PC-3 (cell line): ENCODE data around the gene UBE2G1. TPM values are rescaled to one million over a fixed set of nuclear protein-coding genes. Genes with fewer than 3 reads are reported as not detected.
"Not testable (repeated sequence)": the region's sequence is repeated elsewhere in the genome, so short reads cannot be mapped to it uniquely, and the experiment has no call there.

Source experiments
- ATAC-seq: fragments of 200-7000 bp; cut with Tn5 transposase; 2 replicates; pipeline ENCODE4 v1.9.1; 2020; ENCODE audit warnings: mild to moderate bottlenecking, moderate library complexity
- BruUV-seq: library from RNA; stranded (reverse); fragments of 400-500 nt; replicated peaks from 2 replicates; lab custom pipeline; 2021; lab: Mats Ljungman, UMichigan
- CTCF ChIA-PET: fragments of 300-600 bp; sonication (Branson Sonifier 250); formaldehyde crosslinking; loops from one replicate; lab custom pipeline; 2022; ENCODE audit warnings: antibody characterized with exemption; lab: Charles Lee
- POLR2A ChIA-PET: fragments of 300-600 bp; sonication (Branson Sonifier 250); formaldehyde crosslinking; loops from one replicate; lab custom pipeline; 2022; ENCODE audit warnings: antibody characterized with exemption; ENCODE audit not compliant: unreplicated experiment; lab: Charles Lee
- DNase-seq: peaks from one replicate; pipeline ENCODE4 v3.0.0-alpha.2; 2015
- H2AFZ ChIP-seq: fragments of 300-600 bp; sonication (generic); 2 replicates; pipeline ENCODE4 v1.6.0; 2016; ENCODE audit warnings: antibody characterized with exemption, low read length
- H3F3A ChIP-seq: fragments of 300-600 bp; sonication (generic); one replicate; pipeline ENCODE4 v1.6.0; 2017; ENCODE audit warnings: antibody characterized with exemption, low read length, control low read depth, mild to moderate bottlenecking; ENCODE audit not compliant: unreplicated experiment
- H3K27ac ChIP-seq: fragments of 300-600 bp; sonication (generic); 2 replicates; pipeline ENCODE4 v1.5.1; 2016; ENCODE audit warnings: mild to moderate bottlenecking, low read length
- H3K27me3 ChIP-seq: fragments of 300-600 bp; sonication (generic); 2 replicates; pipeline ENCODE4 v1.6.1; 2016; ENCODE audit warnings: low read length, mixed read lengths
- H3K36me3 ChIP-seq: fragments of 300-600 bp; sonication (generic); 2 replicates; pipeline ENCODE4 v1.6.1; 2016; ENCODE audit warnings: low read depth, mixed run types, low read length, mixed read lengths
- H3K4me1 ChIP-seq: fragments of 300-600 bp; sonication (generic); 2 replicates; pipeline ENCODE4 v1.5.1; 2016; ENCODE audit warnings: low read length; ENCODE audit not compliant: insufficient read depth
- H3K4me2 ChIP-seq: fragments of 300-600 bp; sonication (generic); 2 replicates; pipeline ENCODE4 v1.6.0; 2016; ENCODE audit warnings: low read length
- H3K4me3 ChIP-seq: fragments of 300-600 bp; sonication (generic); 2 replicates; pipeline ENCODE4 v1.5.1; 2016; ENCODE audit warnings: mild to moderate bottlenecking, low read length, mixed read lengths
- H3K79me2 ChIP-seq: fragments of 300-600 bp; sonication (generic); 2 replicates; pipeline ENCODE4 v1.6.1; 2017; ENCODE audit warnings: low read length, mixed read lengths
- H3K9ac ChIP-seq: fragments of 300-600 bp; sonication (generic); 2 replicates; pipeline ENCODE4 v1.6.0; 2016; ENCODE audit warnings: mild to moderate bottlenecking, low read length
- H3K9me2 ChIP-seq: fragments of 300-600 bp; sonication (generic); replicated peaks from 2 replicates; pipeline ENCODE4 v1.6.1; 2016; ENCODE audit warnings: mixed run types, low read length, mixed read lengths
- H3K9me3 ChIP-seq: fragments of 300-600 bp; sonication (generic); 2 replicates; pipeline ENCODE4 v1.6.1; 2016; ENCODE audit warnings: low read length, mixed read lengths
- H4K20me1 ChIP-seq: fragments of 300-600 bp; sonication (generic); 2 replicates; pipeline ENCODE4 v1.6.1; 2016; ENCODE audit warnings: low read length, mixed read lengths
- EZH2 ChIP-seq: fragments of 300-600 bp; sonication (generic); IDR thresholded peaks from one replicate; pipeline ENCODE4 v1.6.1; 2017; ENCODE audit warnings: antibody characterized with exemption, mild to moderate bottlenecking, low read length; ENCODE audit not compliant: unreplicated experiment
- EZH2phosphoT487 ChIP-seq: fragments of 300-600 bp; sonication (generic); IDR thresholded peaks from 2 replicates; pipeline ENCODE4 v1.6.1; 2018; ENCODE audit warnings: mild to moderate bottlenecking, antibody characterized with exemption, low read length, borderline replicate concordance
- intact Hi-C: fragments of 100-400 bp; cut with micrococcal nuclease; formaldehyde crosslinking; loops from 2 replicates; pipeline ENCODE4 v1.9.0; 2023
- total RNA-seq: library from RNA; depleted of rRNA; stranded (reverse); fragments of >200 nt; gene quantifications from 2 replicates; pipeline ENCODE4 v1.2.3, GENCODE V29; 2014
- TF ChIP-seq, protein P1 (sequence below): fragments of 300-600 bp; sonication (generic); conservative IDR thresholded peaks from 2 replicates; pipeline ENCODE4 v1.5.1; 2017; ENCODE audit warnings: antibody characterized with exemption, low read depth, mild to moderate bottlenecking, low read length

The UBE2G1 gene
- total RNA-seq, 1 experiment from 2014 or later, result 35.8 TPM

- Histone ChIP-seq H4K20me1 (no peaks in the 10 kb centered on the region), H3K79me2 (no peaks in the 10 kb centered on the region), H3K4me2 (no peak overlapping the region), H3K4me3 (no peak overlapping the region), H3K4me1 (0 out of 2 replicates have a peak, but pooled peaks cover 3% of the 10 kb centered on the region), H3K27me3 (no peaks in the 10 kb centered on the region), H3K27ac (no peak overlapping the region), H3K9ac (no peak overlapping the region), H3K9me3 (no peaks in the 10 kb centered on the region), H3F3A (no peaks in the 10 kb centered on the region), H3K36me3 (no peaks in the 10 kb centered on the region), H2AFZ (no peak overlapping the region), H3K9me2 (no peaks in the 10 kb centered on the region)
- intact Hi-C loops, result no loop called here
- POLR2A ChIA-PET, result no interaction called here
- no TSS peak for BruUV-seq
- no peak for ATAC-seq
- CTCF ChIA-PET, result no interaction called here
- TF ChIP-seq EZH2phosphoT487, result no peak
- no peak for TF ChIP-seq EZH2
- TF ChIP-seq, protein P1, sequence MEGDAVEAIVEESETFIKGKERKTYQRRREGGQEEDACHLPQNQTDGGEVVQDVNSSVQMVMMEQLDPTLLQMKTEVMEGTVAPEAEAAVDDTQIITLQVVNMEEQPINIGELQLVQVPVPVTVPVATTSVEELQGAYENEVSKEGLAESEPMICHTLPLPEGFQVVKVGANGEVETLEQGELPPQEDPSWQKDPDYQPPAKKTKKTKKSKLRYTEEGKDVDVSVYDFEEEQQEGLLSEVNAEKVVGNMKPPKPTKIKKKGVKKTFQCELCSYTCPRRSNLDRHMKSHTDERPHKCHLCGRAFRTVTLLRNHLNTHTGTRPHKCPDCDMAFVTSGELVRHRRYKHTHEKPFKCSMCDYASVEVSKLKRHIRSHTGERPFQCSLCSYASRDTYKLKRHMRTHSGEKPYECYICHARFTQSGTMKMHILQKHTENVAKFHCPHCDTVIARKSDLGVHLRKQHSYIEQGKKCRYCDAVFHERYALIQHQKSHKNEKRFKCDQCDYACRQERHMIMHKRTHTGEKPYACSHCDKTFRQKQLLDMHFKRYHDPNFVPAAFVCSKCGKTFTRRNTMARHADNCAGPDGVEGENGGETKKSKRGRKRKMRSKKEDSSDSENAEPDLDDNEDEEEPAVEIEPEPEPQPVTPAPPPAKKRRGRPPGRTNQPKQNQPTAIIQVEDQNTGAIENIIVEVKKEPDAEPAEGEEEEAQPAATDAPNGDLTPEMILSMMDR, result no peak
- no peak for DNase-seq
These were observed 12.2 kb upstream of the UBE2G1 start for GRCh38 chr17:4378626-4379025.

GRCh38 chr17:4377247-4377646 is 10.8 kb upstream of the UBE2G1 start:
- intact Hi-C loops, H3K4me3 ChIP-seq, H4K20me1 ChIP-seq, H3K27me3 ChIP-seq, H3K9ac ChIP-seq, H3K27ac ChIP-seq, CTCF ChIA-PET, H3K9me3 ChIP-seq, H3K9me2 ChIP-seq, H3K36me3 ChIP-seq, H2AFZ ChIP-seq, BruUV-seq, H3F3A ChIP-seq, ATAC-seq, POLR2A ChIA-PET, DNase-seq, H3K79me2 ChIP-seq, H3K4me1 ChIP-seq, H3K4me2 ChIP-seq: not testable (repeated sequence)

DNA sequence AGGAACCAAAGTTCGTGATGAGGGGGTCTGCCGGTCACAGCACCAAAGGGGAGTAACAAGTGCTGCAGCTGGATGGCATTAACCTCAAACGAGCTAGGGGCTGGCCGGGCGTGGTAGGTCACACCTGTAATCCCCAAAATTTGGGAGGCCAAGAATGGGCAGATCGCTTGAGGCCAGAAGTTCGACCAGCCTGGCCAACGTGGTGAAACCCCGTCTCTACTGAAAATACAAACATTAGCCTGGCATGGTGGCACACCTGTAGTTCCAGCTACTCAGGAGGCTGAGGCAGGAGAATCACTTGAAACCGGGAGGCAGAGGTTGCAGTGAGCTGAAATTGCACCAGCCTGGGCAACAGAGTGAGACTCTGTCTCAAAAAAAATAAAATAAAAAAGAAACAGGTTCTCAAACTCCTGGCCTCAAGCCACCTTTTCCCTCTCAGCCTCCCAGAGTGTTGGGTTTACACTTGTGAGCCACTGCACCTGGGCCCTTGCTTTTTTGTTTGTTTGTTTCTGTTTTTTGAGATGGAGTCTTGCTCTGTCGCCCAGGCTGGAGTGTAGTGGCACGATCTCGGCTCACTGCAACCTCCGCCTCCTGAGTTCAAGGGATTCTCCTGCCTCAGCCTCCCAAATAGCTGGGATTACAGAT is 9.4 kb upstream of the UBE2G1 start:
- POLR2A ChIA-PET, H2AFZ ChIP-seq, H3K27me3 ChIP-seq, H3K9me2 ChIP-seq, ATAC-seq, DNase-seq, H3K36me3 ChIP-seq, BruUV-seq, H3F3A ChIP-seq, CTCF ChIA-PET, H3K27ac ChIP-seq, H3K9ac ChIP-seq, H3K4me1 ChIP-seq, H3K9me3 ChIP-seq, H3K79me2 ChIP-seq, H3K4me2 ChIP-seq, intact Hi-C loops, H3K4me3 ChIP-seq, H4K20me1 ChIP-seq: not testable (repeated sequence)
